ENCODE measurements around the gene TSKS. TPM values are rescaled to one million over a fixed set of nuclear protein-coding genes. Genes with fewer than 3 reads are reported as not detected.

TSKS gene
- total and polyA plus RNA-seq, 2 donors (not counting 3 experiments of a cell fraction or from before 2014, with no cell fraction given), result 0.03 TPM; not detected in 1

DNA sequence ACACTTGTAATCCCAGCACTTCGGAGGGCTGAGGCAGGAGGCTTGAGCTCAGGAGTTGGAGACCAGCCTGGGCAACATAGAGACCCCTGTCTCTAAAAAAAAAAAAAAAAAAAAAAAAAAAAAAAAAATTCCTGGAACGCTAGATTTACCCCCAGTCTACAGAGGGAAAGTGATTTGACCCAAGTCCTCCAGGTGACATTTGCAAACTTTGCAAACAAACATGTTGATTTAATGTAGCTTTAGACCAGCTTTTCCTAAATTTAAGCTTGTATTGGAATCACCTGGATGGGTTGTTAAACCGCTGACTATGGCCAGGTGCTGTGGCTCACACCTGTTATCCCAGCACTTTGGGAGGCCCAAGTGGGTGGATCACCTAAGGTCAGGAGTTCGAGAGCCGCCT is 63.7 kb downstream of the TSKS start:
- peaks cover 0 to 9% of the 10 kb centered on the region in 2 experiments for H3K36me3 ChIP-seq (ENCODE audit: control insufficient read depth in 2 of 2, extremely low read depth in 1 of 2, insufficient read depth in 2 of 2, low read length in 2 of 2)
- no peak overlapping the region for H3K4me2 ChIP-seq (ENCODE audit: insufficient read depth, low read length)
- POLR2A ChIA-PET, result interaction anchor here (0.7 kb wide), 1 partner anchor 880 kb away, joined by 6 read pairs; no protein-coding TSS in a partner anchor
- H4K20me1 ChIP-seq (replicated peaks; ENCODE audit: control insufficient read depth, extremely low read depth, insufficient read depth, low read length), result no peaks in the 10 kb centered on the region
- no peaks in the 10 kb centered on the region for H3K27me3 ChIP-seq (ENCODE audit: control insufficient read depth in 2 of 2, insufficient read depth in 2 of 2, low read length in 2 of 2)
- H3K27ac ChIP-seq (ENCODE audit: insufficient read depth, low read depth, low read length), result no peak overlapping the region
- H3K4me1 ChIP-seq (ENCODE audit: control insufficient read depth, extremely low read depth, insufficient read depth, low read length), result no peaks in the 10 kb centered on the region
- TF ChIP-seq GATA2 (IDR thresholded peaks at IDR 0.05; ENCODE audit: insufficient read depth, insufficient read length, low read depth, low read length) (no peak), FOS (IDR thresholded peaks at IDR 0.05; ENCODE audit: borderline replicate concordance, insufficient read depth, low read length) (no peak), EZH2 (IDR thresholded peaks at IDR 0.05; ENCODE audit: borderline replicate concordance, low read depth, low read length, severe bottlenecking) (no peak), POLR2A (IDR thresholded peaks at IDR 0.05; ENCODE audit: low read depth, low read length) (no peak), MYC (IDR thresholded peaks at IDR 0.05; ENCODE audit: low read depth, low read length) (no peak)
- TF ChIP-seq, protein P1, sequence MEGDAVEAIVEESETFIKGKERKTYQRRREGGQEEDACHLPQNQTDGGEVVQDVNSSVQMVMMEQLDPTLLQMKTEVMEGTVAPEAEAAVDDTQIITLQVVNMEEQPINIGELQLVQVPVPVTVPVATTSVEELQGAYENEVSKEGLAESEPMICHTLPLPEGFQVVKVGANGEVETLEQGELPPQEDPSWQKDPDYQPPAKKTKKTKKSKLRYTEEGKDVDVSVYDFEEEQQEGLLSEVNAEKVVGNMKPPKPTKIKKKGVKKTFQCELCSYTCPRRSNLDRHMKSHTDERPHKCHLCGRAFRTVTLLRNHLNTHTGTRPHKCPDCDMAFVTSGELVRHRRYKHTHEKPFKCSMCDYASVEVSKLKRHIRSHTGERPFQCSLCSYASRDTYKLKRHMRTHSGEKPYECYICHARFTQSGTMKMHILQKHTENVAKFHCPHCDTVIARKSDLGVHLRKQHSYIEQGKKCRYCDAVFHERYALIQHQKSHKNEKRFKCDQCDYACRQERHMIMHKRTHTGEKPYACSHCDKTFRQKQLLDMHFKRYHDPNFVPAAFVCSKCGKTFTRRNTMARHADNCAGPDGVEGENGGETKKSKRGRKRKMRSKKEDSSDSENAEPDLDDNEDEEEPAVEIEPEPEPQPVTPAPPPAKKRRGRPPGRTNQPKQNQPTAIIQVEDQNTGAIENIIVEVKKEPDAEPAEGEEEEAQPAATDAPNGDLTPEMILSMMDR (IDR thresholded peaks at IDR 0.05; ENCODE audit: extremely low read depth in 1 of 2, insufficient read depth in 1 of 2, low read depth in 1 of 2, low read length in 2 of 2), result no peak
- TF ChIP-seq, protein P2, sequence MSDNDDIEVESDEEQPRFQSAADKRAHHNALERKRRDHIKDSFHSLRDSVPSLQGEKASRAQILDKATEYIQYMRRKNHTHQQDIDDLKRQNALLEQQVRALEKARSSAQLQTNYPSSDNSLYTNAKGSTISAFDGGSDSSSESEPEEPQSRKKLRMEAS (IDR thresholded peaks at IDR 0.05; ENCODE audit: insufficient read depth, insufficient read length), result no peak
- FAIRE-seq, result no peak
- DNase-seq (ENCODE audit: low read depth, low spot score), result no peak
- CTCF ChIA-PET, result interaction anchor here (0.9 kb wide), 1 partner anchor 18 kb away, joined by 3 read pairs; no protein-coding TSS in a partner anchor
- dilution Hi-C loops (cut with MboI; ENCODE audit: extremely low pct_ligation_motif_present, low sequenced_read_pairs) (no loop called here), intact Hi-C loops (cut with micrococcal nuclease) (no loop called here)
- H3K9me3 ChIP-seq (replicated peaks; ENCODE audit: control insufficient read depth, insufficient read depth, low read length), result no peaks in the 10 kb centered on the region
- H3K9me1 ChIP-seq (replicated peaks; ENCODE audit: control insufficient read depth, extremely low read depth, insufficient read depth, low read length), result no peaks in the 10 kb centered on the region
- no TSS peak for BruUV-seq (replicated peaks)
- H3K9ac ChIP-seq (replicated peaks; ENCODE audit: extremely low read depth, insufficient read depth, low read length), result no peak overlapping the region
- H2AFZ ChIP-seq (ENCODE audit: low read depth, low read length), result no peak overlapping the region
- no peak overlapping the region for H3K4me3 ChIP-seq (replicated peaks in 1 of 3; ENCODE audit: insufficient read depth in 1 of 3, low read depth in 1 of 3, low read length in 3 of 3)
- no peaks in the 10 kb centered on the region for H3K79me2 ChIP-seq (ENCODE audit: control insufficient read depth, insufficient read depth, low read length)

Measured in endothelial cell of umbilical vein (primary cell).